Osteoblast (primary cell): Measurements from ENCODE around the gene CHN2. TPM values are rescaled to one million over a fixed set of nuclear protein-coding genes. Genes with fewer than 3 reads are reported as not detected.

Experiments used
- DNase-seq: peaks from one replicate; pipeline ENCODE4 v3.0.0; 2011; ENCODE audit warnings: low spot score, mixed read lengths; ENCODE audit not compliant: insufficient read length; ENCODE audit errors: missing footprints
- H2AFZ ChIP-seq: 2 replicates; pipeline ENCODE4 v1.6.0; 2011; ENCODE audit warnings: mild to moderate bottlenecking, low read length
- H3K27ac ChIP-seq: 2 replicates; pipeline ENCODE4 v1.5.1; 2011; ENCODE audit warnings: mild to moderate bottlenecking, low read depth, low read length, moderate library complexity
- H3K27me3 ChIP-seq: 2 replicates; pipeline ENCODE4 v1.6.0; 2012; ENCODE audit warnings: mild to moderate bottlenecking, control low read depth, inconsistent platforms, low read length, moderate library complexity; ENCODE audit not compliant: insufficient read depth
- H3K36me3 ChIP-seq: 2 replicates; pipeline ENCODE4 v1.5.1; 2011; ENCODE audit warnings: mild to moderate bottlenecking, low read length, control low read depth, moderate library complexity; ENCODE audit not compliant: insufficient read depth
- H3K4me1 ChIP-seq: 2 replicates; pipeline ENCODE4 v1.5.1; 2011; ENCODE audit warnings: mild to moderate bottlenecking, low read length, control low read depth, moderate library complexity; ENCODE audit not compliant: insufficient read depth
- H3K4me2 ChIP-seq: 2 replicates; pipeline ENCODE4 v1.6.0; 2011; ENCODE audit warnings: mild to moderate bottlenecking, low read length; ENCODE audit not compliant: insufficient read depth
- H3K4me3 ChIP-seq: fragments of 200-600 bp; sonication (generic); 3 replicates; pipeline ENCODE4 v1.5.1; 2012; ENCODE audit warnings: mild to moderate bottlenecking, low read length, inconsistent platforms; ENCODE audit not compliant: insufficient read depth
- H3K79me2 ChIP-seq: 2 replicates; pipeline ENCODE4 v1.6.0; 2012; ENCODE audit warnings: mild to moderate bottlenecking, low read length, control low read depth, inconsistent platforms; ENCODE audit not compliant: insufficient read depth
- H3K9me3 ChIP-seq: 2 replicates; pipeline ENCODE4 v1.5.1; 2011; ENCODE audit warnings: low read depth, low read length, control low read depth
- H4K20me1 ChIP-seq: 2 replicates; pipeline ENCODE4 v1.6.0; 2012; ENCODE audit warnings: mild to moderate bottlenecking, low read length, control low read depth; ENCODE audit not compliant: insufficient read depth
- total RNA-seq: library from RNA; depleted of rRNA; stranded (reverse); fragments of >200 nt; gene quantifications from 2 replicates; pipeline ENCODE4 v1.2.3, GENCODE V29; 2012
- TF ChIP-seq, protein P1 (sequence below): IDR thresholded peaks from 2 replicates; pipeline ENCODE4 v1.5.1; 2011; ENCODE audit warnings: mild to moderate bottlenecking, low read depth, low read length, moderate library complexity; ENCODE audit errors: extremely low read depth

Gene CHN2
- total RNA-seq, 1 donor: under 0.01 TPM

DNA sequence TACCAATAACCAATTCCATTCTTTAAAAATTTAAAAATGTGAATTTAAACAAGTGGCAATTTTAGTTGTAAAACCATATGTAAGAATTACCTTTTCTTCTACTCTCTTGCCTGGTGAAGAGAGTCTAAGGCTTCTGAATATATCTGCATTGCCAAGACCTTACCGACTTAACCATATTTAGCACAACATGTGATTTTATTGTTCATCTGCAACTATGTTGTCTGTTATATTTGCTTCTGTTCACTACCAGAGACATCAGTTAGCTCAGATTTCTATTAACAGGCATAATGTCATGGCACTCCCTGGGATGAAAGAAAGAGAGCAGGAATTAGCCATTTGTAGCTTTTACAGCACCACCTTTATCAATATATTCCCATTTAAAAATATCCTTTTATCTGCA lies 55.3 kb downstream of the CHN2 start:
- H2AFZ ChIP-seq: no peak overlapping the region
- no peaks in the 10 kb centered on the region for H3K4me1 ChIP-seq
- DNase-seq: no peak
- no peaks in the 10 kb centered on the region for H3K36me3 ChIP-seq
- no peak overlapping the region for H3K4me2 ChIP-seq
- H4K20me1 ChIP-seq: no peaks in the 10 kb centered on the region
- H3K27me3 ChIP-seq: no peaks in the 10 kb centered on the region
- no peak overlapping the region for H3K27ac ChIP-seq
- no peaks in the 10 kb centered on the region for H3K9me3 ChIP-seq
- TF ChIP-seq, protein P1, sequence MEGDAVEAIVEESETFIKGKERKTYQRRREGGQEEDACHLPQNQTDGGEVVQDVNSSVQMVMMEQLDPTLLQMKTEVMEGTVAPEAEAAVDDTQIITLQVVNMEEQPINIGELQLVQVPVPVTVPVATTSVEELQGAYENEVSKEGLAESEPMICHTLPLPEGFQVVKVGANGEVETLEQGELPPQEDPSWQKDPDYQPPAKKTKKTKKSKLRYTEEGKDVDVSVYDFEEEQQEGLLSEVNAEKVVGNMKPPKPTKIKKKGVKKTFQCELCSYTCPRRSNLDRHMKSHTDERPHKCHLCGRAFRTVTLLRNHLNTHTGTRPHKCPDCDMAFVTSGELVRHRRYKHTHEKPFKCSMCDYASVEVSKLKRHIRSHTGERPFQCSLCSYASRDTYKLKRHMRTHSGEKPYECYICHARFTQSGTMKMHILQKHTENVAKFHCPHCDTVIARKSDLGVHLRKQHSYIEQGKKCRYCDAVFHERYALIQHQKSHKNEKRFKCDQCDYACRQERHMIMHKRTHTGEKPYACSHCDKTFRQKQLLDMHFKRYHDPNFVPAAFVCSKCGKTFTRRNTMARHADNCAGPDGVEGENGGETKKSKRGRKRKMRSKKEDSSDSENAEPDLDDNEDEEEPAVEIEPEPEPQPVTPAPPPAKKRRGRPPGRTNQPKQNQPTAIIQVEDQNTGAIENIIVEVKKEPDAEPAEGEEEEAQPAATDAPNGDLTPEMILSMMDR: no peak
- H3K4me3 ChIP-seq: no peak overlapping the region
- no peaks in the 10 kb centered on the region for H3K79me2 ChIP-seq

DNA sequence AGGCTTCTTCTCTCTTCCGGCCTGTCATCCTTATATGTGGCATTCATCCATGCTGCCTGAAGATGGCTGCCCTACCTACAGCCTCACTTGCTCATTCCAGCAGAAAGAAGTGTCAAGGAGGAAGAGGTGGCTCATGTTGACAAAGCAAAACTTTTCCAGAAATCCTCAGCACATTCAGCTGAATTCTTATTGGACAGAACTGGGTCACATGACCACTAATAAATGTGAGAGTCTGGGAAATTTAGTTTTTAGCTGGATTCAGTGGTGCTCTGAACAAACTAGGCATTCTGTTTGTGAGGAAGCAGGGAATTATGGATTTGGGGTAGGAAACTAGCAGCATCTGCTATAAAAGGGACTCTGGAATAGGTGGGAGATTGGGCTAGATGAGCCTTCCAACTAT lies 58.6 kb downstream of the CHN2 start:
- Histone ChIP-seq H3K4me2 (no peak overlapping the region), H2AFZ (no peak overlapping the region), H3K4me1 (no peaks in the 10 kb centered on the region), H3K27ac (no peak overlapping the region), H3K27me3 (no peaks in the 10 kb centered on the region), H3K79me2 (no peaks in the 10 kb centered on the region), H3K36me3 (no peaks in the 10 kb centered on the region), H4K20me1 (no peaks in the 10 kb centered on the region), H3K9me3 (no peaks in the 10 kb centered on the region), H3K4me3 (no peak overlapping the region)
- TF ChIP-seq, protein P1: no peak
- no peak for DNase-seq

DNA sequence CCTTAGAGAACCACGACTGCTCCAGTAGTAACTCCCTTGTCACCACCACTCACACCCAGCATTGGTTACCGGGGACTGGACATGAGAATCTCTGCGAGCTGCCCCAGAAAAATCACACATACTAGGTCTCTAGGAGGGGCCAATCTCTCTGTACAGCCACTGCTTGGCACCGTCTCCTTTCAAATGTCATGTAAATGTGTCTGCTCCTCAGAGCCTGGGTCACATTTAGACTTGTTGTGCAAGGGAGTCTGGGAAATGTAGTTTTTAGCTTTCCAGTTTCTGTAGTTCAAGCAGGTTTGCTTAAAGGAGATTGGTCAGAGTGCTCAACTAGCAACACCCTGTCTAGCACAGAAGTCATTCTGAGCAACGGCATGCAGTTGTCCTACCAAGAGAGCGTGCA lies 60.0 kb downstream of the CHN2 start:
- TF ChIP-seq, protein P1: no peak
- no peaks in the 10 kb centered on the region for H3K36me3 ChIP-seq
- no peak overlapping the region for H3K4me2 ChIP-seq
- H3K4me3 ChIP-seq: no peak overlapping the region
- H3K27ac ChIP-seq: no peak overlapping the region
- H3K27me3 ChIP-seq: no peaks in the 10 kb centered on the region
- H3K79me2 ChIP-seq: no peaks in the 10 kb centered on the region
- no peaks in the 10 kb centered on the region for H4K20me1 ChIP-seq
- no peak overlapping the region for H2AFZ ChIP-seq
- DNase-seq: no peak
- H3K4me1 ChIP-seq: no peaks in the 10 kb centered on the region
- no peaks in the 10 kb centered on the region for H3K9me3 ChIP-seq

DNA sequence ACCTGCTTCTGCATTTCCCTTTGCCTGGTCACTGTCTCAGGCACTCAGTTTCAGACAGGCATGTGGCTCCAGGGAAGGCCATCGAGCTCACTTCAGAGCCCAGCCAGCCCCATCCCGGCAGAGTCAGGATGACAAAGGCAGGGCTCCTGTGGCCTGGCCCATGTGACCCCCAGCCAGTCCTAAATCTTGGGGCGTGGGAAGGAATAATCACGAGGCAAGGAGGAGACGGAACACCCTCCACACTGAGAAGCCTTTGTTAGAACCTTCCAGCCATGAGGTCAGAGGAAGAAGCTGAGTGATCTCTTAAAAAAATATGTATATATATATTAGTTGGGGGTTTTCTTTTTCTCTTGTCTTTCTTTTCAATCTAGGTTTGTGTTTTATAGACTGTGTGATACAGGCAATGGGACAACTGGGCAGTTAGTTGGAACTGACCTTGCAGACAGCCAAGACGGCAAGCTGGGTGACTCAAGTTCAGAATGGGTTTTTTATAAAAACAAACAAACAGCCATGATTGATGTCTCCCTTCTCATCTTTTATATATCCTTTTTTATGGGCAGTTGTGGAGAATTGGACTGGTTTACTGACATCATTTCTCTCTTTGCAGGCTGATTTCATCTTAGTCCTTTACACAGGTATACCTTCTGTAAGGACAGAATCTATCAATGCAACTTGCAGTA lies 60.8 kb downstream of the CHN2 start:
- Histone ChIP-seq H3K79me2 (no peaks in the 10 kb centered on the region), H3K36me3 (no peaks in the 10 kb centered on the region), H3K4me1 (no peaks in the 10 kb centered on the region), H3K27ac (no peak overlapping the region), H4K20me1 (no peaks in the 10 kb centered on the region), H2AFZ (no peak overlapping the region), H3K9me3 (no peaks in the 10 kb centered on the region), H3K4me2 (no peak overlapping the region), H3K4me3 (no peak overlapping the region), H3K27me3 (no peaks in the 10 kb centered on the region)
- no peak for DNase-seq
- TF ChIP-seq, protein P1: no peak
